Measurements from ENCODE around the gene MYB.
A peak's percentile ranks its signal among the peaks of the same experiment; 100 is the strongest.

MYB gene

GRCh38 chr6:135179920-135180541 is 1.1 kb upstream of the MYB start:
- Histone ChIP-seq H3K36me3 (no peaks in the 10 kb centered on the region), H3K27ac (no peak overlapping the region), H3K4me3 (peak overlapping the region; percentile 56 to 71), H3K27me3 (peaks cover 0 to 12% of the 10 kb centered on the region in 2 donors), H3K9me3 (no peaks in the 10 kb centered on the region), H3K4me1 (peaks cover 0 to 37% (median 28%) of the 10 kb centered on the region in 4 donors)
- intact Hi-C loops (cut with DNase I; ENCODE audit: low total_unique reads), result no loop called here
- no peak for DNase-seq
- TF ChIP-seq CTCF (IDR thresholded peaks at IDR 0.05), result no peak

GRCh38 chr6:135181333-135182070 is 394 bp downstream of the MYB start:
- H3K4me3 ChIP-seq, result peak overlapping the region; percentile 56 to 71
- H3K4me1 ChIP-seq, result peaks cover 0 to 37% (median 28%) of the 10 kb centered on the region in 4 donors
- DNase-seq, result no peak
- H3K9me3 ChIP-seq, result no peaks in the 10 kb centered on the region
- H3K27ac ChIP-seq, result no peak overlapping the region
- peaks cover 0 to 24% of the 10 kb centered on the region in 2 donors for H3K27me3 ChIP-seq
- TF ChIP-seq CTCF (IDR thresholded peaks at IDR 0.05), result peak in 1 of 2 experiments; percentile 0
- no peaks in the 10 kb centered on the region for H3K36me3 ChIP-seq
- intact Hi-C loops (cut with DNase I; ENCODE audit: low total_unique reads), result no loop called here

- no peak overlapping the region for H3K27ac ChIP-seq
- H3K4me1 ChIP-seq, result peaks cover 0 to 37% (median 28%) of the 10 kb centered on the region in 4 donors
- TF ChIP-seq CTCF (IDR thresholded peaks at IDR 0.05), result no peak
- no peak for DNase-seq
- intact Hi-C loops (cut with DNase I; ENCODE audit: low total_unique reads), result no loop called here
- no peaks in the 10 kb centered on the region for H3K9me3 ChIP-seq
- peaks cover 0 to 33% of the 10 kb centered on the region in 2 donors for H3K27me3 ChIP-seq
- H3K36me3 ChIP-seq, result no peaks in the 10 kb centered on the region
- peak overlapping the region; percentile 56 to 71 for H3K4me3 ChIP-seq
Measured at GRCh38 chr6:135182071-135183001, 1.2 kb downstream of the MYB start.

- no peak for TF ChIP-seq CTCF (IDR thresholded peaks at IDR 0.05)
- Histone ChIP-seq H3K27ac (no peak overlapping the region), H3K4me3 (peak overlapping the region; percentile 56 to 71), H3K27me3 (peaks cover 0 to 35% of the 10 kb centered on the region in 2 donors), H3K9me3 (no peaks in the 10 kb centered on the region), H3K4me1 (peaks cover 0 to 37% (median 28%) of the 10 kb centered on the region in 4 donors), H3K36me3 (no peaks in the 10 kb centered on the region)
- DNase-seq, result no peak
- intact Hi-C loops (cut with DNase I; ENCODE audit: low total_unique reads), result no loop called here
Measured at GRCh38 chr6:135183002-135183531, 2.0 kb downstream of the MYB start.
